ENCODE measurements around the gene DAB2IP. TPM values are rescaled to one million over a fixed set of nuclear protein-coding genes. Genes with fewer than 3 reads are reported as not detected.
A peak's percentile ranks its signal among the peaks of the same experiment; 100 is the strongest.

Gene DAB2IP
- total RNA-seq, 1 donor from 2014 or later = 71.6 TPM

DNA sequence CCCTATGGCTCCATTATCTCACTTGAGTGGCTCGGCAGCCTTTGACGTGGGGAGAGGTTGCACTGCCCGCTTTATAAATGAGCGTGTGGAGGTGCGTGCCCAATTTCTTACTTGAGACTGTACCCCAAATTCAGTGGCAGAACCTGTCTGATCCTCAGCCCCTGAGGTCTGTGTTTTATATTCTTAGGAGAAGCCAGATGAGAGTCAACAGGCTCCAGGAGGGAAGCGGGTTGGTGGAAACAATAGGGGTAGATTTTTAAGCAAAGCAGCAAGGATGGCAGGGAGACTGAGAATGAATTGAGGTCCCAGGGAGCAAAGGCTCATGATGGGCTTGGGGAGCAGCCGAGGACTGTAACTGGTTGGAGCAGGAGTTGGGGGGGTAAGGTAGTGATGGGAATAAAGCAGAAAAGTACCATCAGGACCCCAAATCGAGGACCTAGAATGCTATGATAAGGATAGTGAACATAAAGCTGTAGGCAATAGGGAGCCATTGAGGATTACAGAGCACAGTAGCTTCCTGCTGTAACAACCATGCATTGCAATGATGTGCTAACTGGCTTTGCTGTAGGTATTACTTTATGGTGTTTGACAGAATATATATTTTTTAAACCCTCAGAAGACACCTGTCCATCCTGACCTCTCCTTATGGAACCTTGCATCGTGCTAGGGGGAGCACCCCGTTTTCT is 43.1 kb upstream of the DAB2IP start:
- H3K9me3 ChIP-seq = no peaks in the 10 kb centered on the region
- H3K4me3 ChIP-seq = peak overlapping the region in 1 of 2 donors; percentile 43
- H3K27me3 ChIP-seq = no peaks in the 10 kb centered on the region
- TF ChIP-seq, protein P1, sequence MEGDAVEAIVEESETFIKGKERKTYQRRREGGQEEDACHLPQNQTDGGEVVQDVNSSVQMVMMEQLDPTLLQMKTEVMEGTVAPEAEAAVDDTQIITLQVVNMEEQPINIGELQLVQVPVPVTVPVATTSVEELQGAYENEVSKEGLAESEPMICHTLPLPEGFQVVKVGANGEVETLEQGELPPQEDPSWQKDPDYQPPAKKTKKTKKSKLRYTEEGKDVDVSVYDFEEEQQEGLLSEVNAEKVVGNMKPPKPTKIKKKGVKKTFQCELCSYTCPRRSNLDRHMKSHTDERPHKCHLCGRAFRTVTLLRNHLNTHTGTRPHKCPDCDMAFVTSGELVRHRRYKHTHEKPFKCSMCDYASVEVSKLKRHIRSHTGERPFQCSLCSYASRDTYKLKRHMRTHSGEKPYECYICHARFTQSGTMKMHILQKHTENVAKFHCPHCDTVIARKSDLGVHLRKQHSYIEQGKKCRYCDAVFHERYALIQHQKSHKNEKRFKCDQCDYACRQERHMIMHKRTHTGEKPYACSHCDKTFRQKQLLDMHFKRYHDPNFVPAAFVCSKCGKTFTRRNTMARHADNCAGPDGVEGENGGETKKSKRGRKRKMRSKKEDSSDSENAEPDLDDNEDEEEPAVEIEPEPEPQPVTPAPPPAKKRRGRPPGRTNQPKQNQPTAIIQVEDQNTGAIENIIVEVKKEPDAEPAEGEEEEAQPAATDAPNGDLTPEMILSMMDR (IDR thresholded peaks at IDR 0.05) = no peak
- no peaks in the 10 kb centered on the region for H3K36me3 ChIP-seq
- intact Hi-C loops (cut with DNase I) = loop anchor here (2.0 kb wide), 1 partner anchor 58 kb away; no protein-coding TSS in a partner anchor
- DNase-seq (ENCODE audit: low spot score in 2 of 2) = peak in 1 of 2 donors; percentile 71
- H3K4me1 ChIP-seq = peaks cover 13 to 35% of the 10 kb centered on the region in 2 donors
- H3K27ac ChIP-seq = peak overlapping the region; percentile 52 to 53

DNA sequence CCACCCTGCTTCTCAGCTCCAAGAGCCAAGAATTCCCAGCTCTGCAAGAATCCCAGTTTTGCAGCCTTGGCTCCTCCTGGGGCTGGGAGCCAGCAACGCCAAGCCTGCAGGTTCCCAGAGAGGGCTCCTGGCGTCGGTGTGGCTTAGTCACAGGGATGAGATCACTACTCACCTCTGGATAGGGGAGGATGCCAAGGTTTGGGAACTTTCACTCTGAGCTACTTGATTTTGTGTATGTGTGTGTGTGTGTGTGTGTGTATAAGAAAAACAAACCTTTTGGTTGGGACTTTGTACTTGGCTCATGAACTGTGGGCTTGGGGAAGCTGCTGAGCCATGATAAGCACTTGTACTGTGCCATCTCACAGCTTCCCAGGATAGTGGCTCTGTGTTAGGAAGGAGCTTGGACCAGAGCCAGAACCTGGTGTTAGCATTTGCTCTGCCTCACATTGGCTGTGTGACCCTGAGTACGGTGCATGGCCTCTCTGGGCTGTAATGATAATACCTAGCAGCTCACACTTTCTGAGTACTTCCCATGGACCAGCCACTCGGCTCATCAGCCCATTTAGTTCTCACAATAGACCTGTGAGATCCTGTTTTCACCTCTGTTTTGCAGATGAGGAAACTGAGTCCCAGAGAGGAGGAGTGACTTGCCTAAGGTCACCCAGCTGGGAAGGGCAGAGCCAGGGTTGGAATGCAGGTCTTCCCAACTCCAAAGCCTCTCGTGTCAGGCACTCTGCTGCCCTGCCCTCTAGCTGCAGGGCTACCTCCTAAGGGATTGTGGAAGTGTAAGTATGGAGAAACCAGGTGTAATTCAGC is 41.4 kb upstream of the DAB2IP start:
- TF ChIP-seq, protein P1 (IDR thresholded peaks at IDR 0.05) = no peak
- H3K27me3 ChIP-seq = no peaks in the 10 kb centered on the region
- H3K4me1 ChIP-seq = peaks cover 13 to 33% of the 10 kb centered on the region in 2 donors
- intact Hi-C loops (cut with DNase I) = loop anchor here (2.0 kb wide), 1 partner anchor 59 kb away; no protein-coding TSS in a partner anchor
- H3K27ac ChIP-seq = peak overlapping the region; percentile 6 to 52
- no peaks in the 10 kb centered on the region for H3K36me3 ChIP-seq
- H3K9me3 ChIP-seq = no peaks in the 10 kb centered on the region
- H3K4me3 ChIP-seq = no peak overlapping the region
- DNase-seq (ENCODE audit: low spot score in 2 of 2) = peak; percentile 19 to 82

DNA sequence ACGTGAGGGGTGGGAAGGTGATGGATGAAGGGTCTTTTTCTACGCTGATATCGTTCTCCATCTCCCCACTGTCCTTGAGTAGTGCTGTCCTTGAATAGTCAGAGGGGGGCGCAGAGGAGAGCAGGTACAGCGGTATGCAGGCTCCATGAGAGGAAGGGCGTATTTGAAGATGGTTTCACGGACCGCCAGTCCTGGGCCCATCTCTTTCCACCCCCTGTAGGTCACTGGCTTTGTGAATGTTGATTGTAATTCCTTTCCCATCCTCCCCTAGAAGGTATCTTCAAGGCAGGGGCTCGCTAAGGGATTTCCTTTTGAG is 40.8 kb upstream of the DAB2IP start:
- no peak overlapping the region for H3K4me3 ChIP-seq
- peaks cover 13 to 33% of the 10 kb centered on the region in 2 donors for H3K4me1 ChIP-seq
- no peaks in the 10 kb centered on the region for H3K36me3 ChIP-seq
- DNase-seq (ENCODE audit: low spot score in 2 of 2) = no peak
- TF ChIP-seq, protein P1 (IDR thresholded peaks at IDR 0.05) = no peak
- intact Hi-C loops (cut with DNase I) = no loop called here
- H3K27me3 ChIP-seq = no peaks in the 10 kb centered on the region
- H3K9me3 ChIP-seq = no peaks in the 10 kb centered on the region
- H3K27ac ChIP-seq = peak overlapping the region in 1 of 2 donors; percentile 52

DNA sequence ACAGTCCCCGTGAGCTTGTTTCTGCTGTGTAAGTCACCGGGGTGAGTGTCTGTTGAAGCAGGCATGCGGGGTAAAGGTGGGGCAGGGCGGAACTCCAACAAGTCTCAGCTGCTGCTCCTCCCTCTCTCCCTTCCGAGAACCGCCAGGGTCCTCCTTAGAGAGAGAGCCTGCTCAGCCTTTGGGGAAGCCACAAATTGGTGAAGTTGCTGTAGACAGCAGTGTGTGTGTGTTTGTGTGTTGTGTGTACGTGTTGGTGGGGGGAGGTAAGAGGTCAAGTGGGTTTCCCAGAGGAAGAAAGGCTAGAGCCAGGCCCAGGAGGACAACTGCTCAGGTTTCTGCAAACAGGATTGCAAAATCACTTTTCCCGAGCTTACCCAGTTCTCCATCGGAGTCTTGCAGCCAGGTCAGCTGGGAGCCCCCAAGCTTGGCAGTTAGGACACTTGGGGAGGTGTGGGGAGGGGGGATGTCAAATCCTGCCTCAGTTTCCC is 38.9 kb upstream of the DAB2IP start:
- no peaks in the 10 kb centered on the region for H3K9me3 ChIP-seq
- intact Hi-C loops (cut with DNase I) = no loop called here
- H3K4me1 ChIP-seq = peaks cover 8 to 21% of the 10 kb centered on the region in 2 donors
- no peak overlapping the region for H3K4me3 ChIP-seq
- H3K27me3 ChIP-seq = no peaks in the 10 kb centered on the region
- TF ChIP-seq, protein P1 (IDR thresholded peaks at IDR 0.05) = no peak
- no peaks in the 10 kb centered on the region for H3K36me3 ChIP-seq
- peak overlapping the region in 1 of 2 donors; percentile 10 for H3K27ac ChIP-seq
- DNase-seq (ENCODE audit: low spot score in 2 of 2) = no peak

DNA sequence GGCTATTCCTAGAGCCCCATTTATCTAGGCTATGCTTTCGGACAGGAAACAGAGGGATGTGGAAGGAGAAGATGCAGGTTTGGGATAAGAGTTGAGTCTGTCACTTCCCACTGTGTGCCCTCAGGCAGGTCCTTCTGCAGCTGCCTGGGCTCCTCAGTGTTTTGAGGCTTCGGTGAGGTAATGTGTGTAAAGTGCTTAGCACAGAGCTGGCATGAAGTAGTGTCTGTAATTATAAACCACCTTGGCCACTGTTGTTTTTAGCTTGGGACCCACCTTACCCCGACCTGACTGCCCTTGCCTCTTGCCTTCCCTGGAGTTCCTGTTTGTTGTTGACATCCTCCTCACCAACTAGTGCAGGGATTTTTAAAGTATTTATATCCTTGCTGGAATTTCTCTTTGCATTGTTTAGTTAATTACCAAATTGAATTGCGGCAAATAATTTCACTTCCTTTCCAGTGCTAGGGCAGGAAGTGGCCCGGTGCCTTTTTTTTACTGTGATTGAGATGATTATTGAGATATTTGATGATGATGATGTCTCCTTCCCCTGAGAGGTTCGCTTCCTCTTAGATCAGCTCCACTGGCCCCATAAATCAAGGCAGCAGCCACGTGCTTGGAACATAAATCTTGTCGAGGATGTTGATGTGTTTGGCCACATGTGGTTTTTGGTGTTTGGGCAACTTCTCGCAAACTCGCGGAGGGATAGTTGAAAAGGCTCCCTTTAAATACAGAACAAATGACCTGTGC is 38.3 kb upstream of the DAB2IP start:
- TF ChIP-seq, protein P1 (IDR thresholded peaks at IDR 0.05) = no peak
- intact Hi-C loops (cut with DNase I) = no loop called here
- Histone ChIP-seq H3K9me3 (no peaks in the 10 kb centered on the region), H3K36me3 (no peaks in the 10 kb centered on the region), H3K27ac (no peak overlapping the region), H3K4me3 (no peak overlapping the region), H3K27me3 (no peaks in the 10 kb centered on the region), H3K4me1 (peaks cover 7 to 15% of the 10 kb centered on the region in 2 donors)
- no peak for DNase-seq (ENCODE audit: low spot score in 2 of 2)
